Tibial nerve (tissue), 4 donors: ENCODE measurements around the gene HGFAC. TPM values are rescaled to one million over a fixed set of nuclear protein-coding genes. Genes with fewer than 3 reads are reported as not detected.

Experiments used
- DNase-seq, 2 donors: peaks; one replicate each; pipeline ENCODE4 v3.0.0-alpha.2; 2019; ENCODE audit warnings: low spot score in 2 of 2
- H3K27ac ChIP-seq, 4 donors: fragments of 200-600 bp; sonication (generic) in 3 of 4; one replicate each; pipeline ENCODE4 v1.5.1; 2017 to 2019; ENCODE audit warnings: mild to moderate bottlenecking in 1 of 4
- H3K27me3 ChIP-seq, 2 donors: fragments of 200-600 bp; sonication (generic) in 1 of 2; one replicate each; pipeline versions ENCODE4 v1.5.1 to v1.6.0; 2017 to 2019
- H3K36me3 ChIP-seq, 3 donors: fragments of 200-600 bp; sonication (generic); one replicate each; pipeline ENCODE4 v1.5.1; 2018 to 2019
- H3K4me1 ChIP-seq, 4 donors: fragments of 200-600 bp; sonication (generic) in 3 of 4; one replicate each; pipeline ENCODE4 v1.5.1; 2017 to 2019
- H3K4me3 ChIP-seq, 4 donors: fragments of 200-600 bp; sonication (generic) in 3 of 4; one replicate each; pipeline ENCODE4 v1.5.1; 2017 to 2019; ENCODE audit warnings: mild to moderate bottlenecking in 1 of 4, moderate library complexity in 1 of 4
- H3K9me3 ChIP-seq, 4 donors: fragments of 200-600 bp; sonication (generic) in 3 of 4; one replicate each; pipeline ENCODE4 v1.5.1; 2017 to 2019
- CTCF ChIP-seq, 5 experiments: fragments of 200-600 bp in 3 of 5; fragments of 450-650 bp in 2 of 5; sonication (generic) in 3 of 5; IDR thresholded peaks; one replicate each; pipeline ENCODE4 v1.5.1; 2016 to 2019; ENCODE audit warnings: antibody characterized with exemption in 5 of 5, mild to moderate bottlenecking in 3 of 5, moderate library complexity in 2 of 5
- EP300 ChIP-seq, 2 donors: sonication (generic); formaldehyde crosslinking; IDR thresholded peaks; one replicate each; pipeline ENCODE4 v1.6.1; 2017; ENCODE audit warnings: antibody characterized with exemption in 2 of 2, mild to moderate bottlenecking in 1 of 2
- POLR2A ChIP-seq, 2 donors: fragments of 450-650 bp; IDR thresholded peaks; one replicate each; pipeline ENCODE4 v1.6.1; 2017; ENCODE audit warnings: antibody characterized with exemption in 2 of 2, mild to moderate bottlenecking in 2 of 2, moderate library complexity in 2 of 2
- WGBS, 2 donors: methylation state at CpG; one replicate each; pipeline ENCODE4 v1.1.5; 2018; 5-methylcytosine and 5-hydroxymethylcytosine counted together
- total RNA-seq, 4 donors: library from RNA; depleted of rRNA; stranded (reverse); fragments of >200 nt; gene quantifications; one replicate each; pipeline ENCODE4 v1.1.0, GENCODE V29; 2016

Gene HGFAC
- total RNA-seq, 4 donors from 2014 or later, result not detected

GRCh38 chr4:3419836-3420605 lies 21.7 kb upstream of the HGFAC start:
- no peak for DNase-seq
- Histone ChIP-seq H3K9me3 (no peaks in the 10 kb centered on the region), H3K36me3 (peaks cover 0 to 92% (median 0%) of the 10 kb centered on the region in 3 donors), H3K4me1 (peaks cover 0 to 5% (median under 1%) of the 10 kb centered on the region in 4 donors), H3K27me3 (no peaks in the 10 kb centered on the region), H3K27ac (no peak overlapping the region), H3K4me3 (no peak overlapping the region)
- 88% methylated on average over 15 of the region's 15 CpGs for WGBS, 2 donors
- TF ChIP-seq EP300 (IDR thresholded peaks at IDR 0.05) (no peak), CTCF (IDR thresholded peaks at IDR 0.05) (no peak), POLR2A (IDR thresholded peaks at IDR 0.05) (no peak)

GRCh38 chr4:3420606-3420955 lies 21.2 kb upstream of the HGFAC start:
- no peak overlapping the region for H3K27ac ChIP-seq
- WGBS, 2 donors, result 86 to 90% methylated on average over 11 to 12 of the region's 12 CpGs
- H3K27me3 ChIP-seq, result no peaks in the 10 kb centered on the region
- TF ChIP-seq POLR2A (IDR thresholded peaks at IDR 0.05) (no peak), EP300 (IDR thresholded peaks at IDR 0.05) (no peak), CTCF (IDR thresholded peaks at IDR 0.05) (no peak)
- H3K4me1 ChIP-seq, result no peaks in the 10 kb centered on the region
- no peak overlapping the region for H3K4me3 ChIP-seq
- no peak for DNase-seq
- no peaks in the 10 kb centered on the region for H3K9me3 ChIP-seq
- H3K36me3 ChIP-seq, result peaks cover 0 to 92% (median 0%) of the 10 kb centered on the region in 3 donors

- no peak for TF ChIP-seq POLR2A (IDR thresholded peaks at IDR 0.05)
- TF ChIP-seq CTCF (IDR thresholded peaks at IDR 0.05), result no peak
- TF ChIP-seq EP300 (IDR thresholded peaks at IDR 0.05), result no peak
- Histone ChIP-seq H3K36me3 (peaks cover 0 to 88% (median 0%) of the 10 kb centered on the region in 3 donors), H3K27ac (no peak overlapping the region), H3K4me3 (no peak overlapping the region), H3K27me3 (no peaks in the 10 kb centered on the region), H3K9me3 (no peaks in the 10 kb centered on the region), H3K4me1 (no peaks in the 10 kb centered on the region)
- DNase-seq, result no peak
- 92 to 94% methylated on average over 10 of the region's 10 CpGs for WGBS, 2 donors
Measured at GRCh38 chr4:3420956-3421355, 20.8 kb upstream of the HGFAC start.

- TF ChIP-seq POLR2A (IDR thresholded peaks at IDR 0.05) (no peak), CTCF (IDR thresholded peaks at IDR 0.05) (no peak)
- WGBS, 2 donors, result 74 to 82% methylated on average over 5 to 12 of the region's 12 CpGs
- H3K9me3 ChIP-seq, result no peaks in the 10 kb centered on the region
- no peak overlapping the region for H3K27ac ChIP-seq
- H3K27me3 ChIP-seq, result no peaks in the 10 kb centered on the region
- H3K36me3 ChIP-seq, result peaks cover 0 to 86% (median 0%) of the 10 kb centered on the region in 3 donors
- no peak overlapping the region for H3K4me3 ChIP-seq
- H3K4me1 ChIP-seq, result no peaks in the 10 kb centered on the region
- DNase-seq, result no peak
Measured at GRCh38 chr4:3421470-3421869, 20.3 kb upstream of the HGFAC start.

- DNase-seq, result no peak
- WGBS, 2 donors, result 81 to 89% methylated on average over 16 to 24 of the region's 29 CpGs
- H3K36me3 ChIP-seq, result peaks cover 0 to 85% (median 0%) of the 10 kb centered on the region in 3 donors
- H3K27me3 ChIP-seq, result no peaks in the 10 kb centered on the region
- H3K9me3 ChIP-seq, result no peaks in the 10 kb centered on the region
- H3K4me3 ChIP-seq, result no peak overlapping the region
- no peak overlapping the region for H3K27ac ChIP-seq
- H3K4me1 ChIP-seq, result no peaks in the 10 kb centered on the region
- TF ChIP-seq EP300 (IDR thresholded peaks at IDR 0.05) (no peak), CTCF (IDR thresholded peaks at IDR 0.05) (no peak), POLR2A (IDR thresholded peaks at IDR 0.05) (no peak)
Measured at GRCh38 chr4:3422241-3422801, 19.4 kb upstream of the HGFAC start.
